GM21447 (cell line): ENCODE data around the gene STMP1.
"Not testable (repeated sequence)": the region's sequence is repeated elsewhere in the genome, so short reads cannot be mapped to it uniquely, and the experiment has no call there.

Source experiments
- ATAC-seq: cut with Tn5 transposase; IDR thresholded peaks from one replicate; pipeline ENCODE4 v1.9.1; 2021; ENCODE audit not compliant: unreplicated experiment

Gene STMP1

GRCh38 chr7:135662373-135663114, at the start of gene STMP1:
Gene STMP1 (plus strand): TSS chr7:135662514.
- peak; percentile 90 for ATAC-seq

GRCh38 chr7:135616136-135616535, 46.2 kb upstream of the STMP1 start:
- ATAC-seq: no peak

- ATAC-seq: no peak
These were observed 44.5 kb upstream of the STMP1 start for GRCh38 chr7:135617781-135618180.

- no peak for ATAC-seq
These were observed 43.8 kb upstream of the STMP1 start for GRCh38 chr7:135618510-135618909.

DNA sequence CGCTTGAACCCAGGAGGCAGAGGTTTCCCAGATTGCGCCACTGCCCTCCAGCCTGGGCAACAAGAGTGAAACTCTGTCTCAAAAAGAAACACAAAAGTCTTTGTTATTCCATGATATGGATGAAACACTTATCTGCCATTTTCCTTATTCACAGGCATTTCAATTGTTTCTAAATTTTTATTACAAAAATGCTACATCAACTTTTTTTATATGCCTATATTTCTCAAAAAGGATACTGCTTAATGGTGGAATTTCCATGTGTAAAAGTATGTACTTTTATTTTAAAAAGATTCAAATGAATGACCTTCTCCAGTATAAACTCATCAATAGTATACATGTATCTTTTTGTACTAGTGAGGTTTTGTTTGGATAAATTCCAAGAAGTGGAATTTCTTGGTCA, 41.9 kb upstream of the STMP1 start:
- no peak for ATAC-seq

- no peak for ATAC-seq
These were observed 41.1 kb upstream of the STMP1 start for GRCh38 chr7:135620980-135621850.

GRCh38 chr7:135634191-135634878, 28.0 kb upstream of the STMP1 start:
- no peak for ATAC-seq

- ATAC-seq: not testable (repeated sequence)
These were observed 22.6 kb upstream of the STMP1 start for GRCh38 chr7:135639690-135640089.

DNA sequence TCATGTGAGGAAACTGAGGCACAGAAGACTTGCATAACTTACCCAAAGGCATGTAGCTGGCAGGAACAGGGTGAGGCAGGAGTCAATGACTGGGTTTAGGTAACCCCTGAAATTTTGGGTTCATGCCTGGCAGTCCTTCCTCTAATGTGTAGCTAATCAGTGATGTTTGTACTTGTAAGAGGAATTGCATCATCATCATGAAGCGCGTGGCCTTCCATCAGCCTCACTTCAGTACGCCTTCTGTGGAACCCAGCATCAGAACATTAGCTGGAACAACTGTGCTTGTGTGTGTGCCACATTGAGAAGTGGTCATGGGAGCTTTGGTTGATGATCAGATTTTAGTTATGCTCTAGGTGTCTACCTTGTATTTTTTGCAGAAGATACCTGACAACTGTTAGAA, 18.2 kb upstream of the STMP1 start:
- ATAC-seq: no peak

DNA sequence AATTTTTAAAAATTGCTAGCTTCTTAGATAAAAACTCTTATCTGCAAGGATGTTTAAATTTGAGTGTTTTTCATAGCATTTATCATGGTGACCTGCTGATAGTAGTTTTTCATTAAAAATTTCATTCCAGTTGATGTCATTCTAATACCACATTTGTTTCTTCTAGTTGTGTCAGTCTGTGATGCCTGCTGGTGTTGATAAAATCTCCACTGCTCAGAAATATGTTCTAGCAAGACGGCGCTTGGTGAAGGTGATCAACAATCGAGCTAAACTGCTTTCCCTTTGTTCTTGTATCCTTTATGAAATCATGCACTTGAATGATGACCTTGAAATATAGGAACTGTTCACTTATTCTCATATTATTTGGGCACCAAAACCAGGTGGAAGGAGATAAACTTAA, 17.6 kb upstream of the STMP1 start:
- ATAC-seq: no peak

- no peak for ATAC-seq
These were observed 16.9 kb upstream of the STMP1 start for GRCh38 chr7:135645296-135645904.

- no peak for ATAC-seq
These were observed 14.6 kb upstream of the STMP1 start for GRCh38 chr7:135647755-135648154.

DNA sequence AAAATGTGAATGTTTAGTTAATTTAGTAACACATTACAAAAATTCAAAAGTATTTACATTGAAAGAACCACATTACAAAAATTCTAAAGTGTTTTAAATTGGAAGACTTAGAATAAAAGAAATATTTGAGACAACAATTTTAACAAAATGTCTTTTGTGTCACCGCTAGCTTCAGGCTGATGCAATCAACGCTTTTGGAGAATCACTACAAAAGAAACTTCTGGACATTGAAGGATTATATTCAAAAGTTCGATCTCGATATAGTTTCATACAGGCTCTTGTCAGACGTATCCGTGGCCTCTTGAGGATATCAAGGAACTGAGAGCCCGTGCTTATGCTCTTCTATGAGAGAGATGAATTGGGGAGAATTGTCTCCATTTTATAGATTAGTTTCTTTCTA, 14.1 kb upstream of the STMP1 start:
- no peak for ATAC-seq

GRCh38 chr7:135650831-135651573, 11.3 kb upstream of the STMP1 start:
- no peak for ATAC-seq

- ATAC-seq: no peak
These were observed 8.8 kb upstream of the STMP1 start for GRCh38 chr7:135653340-135654080.

- no peak for ATAC-seq
These were observed 3.8 kb upstream of the STMP1 start for GRCh38 chr7:135658564-135658963.

- ATAC-seq: no peak
These were observed 3.0 kb upstream of the STMP1 start for GRCh38 chr7:135659159-135659846.

- peak; percentile 5 for ATAC-seq
These were observed 797 bp upstream of the STMP1 start for GRCh38 chr7:135661311-135662122.

DNA sequence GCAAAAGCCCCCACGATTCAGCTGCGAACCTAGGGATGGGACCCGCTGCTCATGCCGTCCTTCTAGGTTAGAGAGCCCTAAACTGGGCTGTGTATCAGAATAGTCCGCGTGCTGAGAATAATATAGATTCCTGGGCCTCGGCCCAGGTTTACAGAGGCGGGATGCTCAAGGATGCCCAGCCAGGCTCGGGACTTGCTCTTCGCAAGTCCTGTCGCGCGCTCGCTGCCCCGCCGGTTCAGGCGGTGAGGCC, 266 bp upstream of the STMP1 start:
- no peak for ATAC-seq
